Gastrocnemius medialis (tissue), 4 donors: ENCODE results near the gene ROBO1. TPM values are rescaled to one million over a fixed set of nuclear protein-coding genes. Genes with fewer than 3 reads are reported as not detected.

Experiments
- ATAC-seq, 2 donors: fragments of 150-250 bp; one replicate each; pipeline ENCODE4 v1.9.1; 2016
- DNase-seq, 2 donors: peaks; one replicate each; pipeline ENCODE4 v3.0.0-alpha.2; 2019
- H3K27ac ChIP-seq, 4 donors: fragments of 200-600 bp; sonication (generic); 1 replicate in 1 of 4; 2 replicates in 3 of 4; pipeline ENCODE4 v1.5.1; 2016 to 2018; ENCODE audit warnings: mild to moderate bottlenecking in 2 of 4, moderate library complexity in 1 of 4
- H3K27me3 ChIP-seq, 3 donors: fragments of 200-600 bp; sonication (generic) in 2 of 3; 1 replicate in 1 of 3; 2 replicates in 2 of 3; pipeline versions ENCODE4 v1.5.1 to v1.6.0; 2016 to 2019; ENCODE audit warnings: mild to moderate bottlenecking in 1 of 3, moderate library complexity in 1 of 3
- H3K36me3 ChIP-seq, 2 donors: fragments of 200-600 bp; sonication (generic) in 1 of 2; one replicate each; pipeline ENCODE4 v1.5.1; 2017 to 2018
- H3K4me1 ChIP-seq, 2 donors: fragments of 200-600 bp; sonication (generic) in 1 of 2; one replicate each; pipeline ENCODE4 v1.5.1; 2016 to 2017; ENCODE audit warnings: mild to moderate bottlenecking in 2 of 2
- H3K4me3 ChIP-seq, 4 donors: fragments of 200-600 bp; sonication (generic) in 3 of 4; 1 replicate in 1 of 4; 2 replicates in 3 of 4; pipeline ENCODE4 v1.5.1; 2016 to 2019; ENCODE audit warnings: mild to moderate bottlenecking in 2 of 4
- H3K9me3 ChIP-seq, 3 donors: fragments of 200-600 bp; sonication (generic) in 2 of 3; 1 replicate in 1 of 3; 2 replicates in 2 of 3; pipeline ENCODE4 v1.5.1; 2016 to 2019
- POLR2A ChIP-seq, 2 donors: fragments of 450-650 bp; IDR thresholded peaks; one replicate each; pipeline ENCODE4 v1.6.1; 2017; ENCODE audit warnings: antibody characterized with exemption in 2 of 2, mild to moderate bottlenecking in 2 of 2, moderate library complexity in 2 of 2
- in situ Hi-C, 4 donors: fragments of 200-750 bp; cut with MboI; loops; one replicate each; pipeline versions ENCODE4 v1.15.0 to v1.8.0; 2017; ENCODE audit warnings: low sequenced_read_pairs in 4 of 4
- intact Hi-C: fragments of 100-400 bp; cut with DNase I; formaldehyde crosslinking; loops from one replicate; pipeline ENCODE4 v1.15.1; 2023; ENCODE audit warnings: low total_unique reads
- total RNA-seq, 4 donors: library from RNA; depleted of rRNA; stranded (reverse); fragments of >200 nt; gene quantifications; one replicate each; pipeline versions ENCODE4 v1.1.0 to v1.2.3, GENCODE V29; 2016
- TF ChIP-seq, protein P1 (sequence below), 5 experiments: fragments of 450-650 bp in 3 of 5; fragments of 200-600 bp in 2 of 5; sonication (generic) in 2 of 5; IDR thresholded peaks in 4 of 5; conservative IDR thresholded peaks in 1 of 5; 1 replicate in 4 of 5; 2 replicates in 1 of 5; pipeline ENCODE4 v1.5.1; 2016 to 2019; ENCODE audit warnings: antibody characterized with exemption in 5 of 5, mild to moderate bottlenecking in 3 of 5, moderate library complexity in 3 of 5

Gene ROBO1
- total RNA-seq, 4 donors from 2014 or later: 4.2 to 16.0 (median 9.5) TPM

DNA sequence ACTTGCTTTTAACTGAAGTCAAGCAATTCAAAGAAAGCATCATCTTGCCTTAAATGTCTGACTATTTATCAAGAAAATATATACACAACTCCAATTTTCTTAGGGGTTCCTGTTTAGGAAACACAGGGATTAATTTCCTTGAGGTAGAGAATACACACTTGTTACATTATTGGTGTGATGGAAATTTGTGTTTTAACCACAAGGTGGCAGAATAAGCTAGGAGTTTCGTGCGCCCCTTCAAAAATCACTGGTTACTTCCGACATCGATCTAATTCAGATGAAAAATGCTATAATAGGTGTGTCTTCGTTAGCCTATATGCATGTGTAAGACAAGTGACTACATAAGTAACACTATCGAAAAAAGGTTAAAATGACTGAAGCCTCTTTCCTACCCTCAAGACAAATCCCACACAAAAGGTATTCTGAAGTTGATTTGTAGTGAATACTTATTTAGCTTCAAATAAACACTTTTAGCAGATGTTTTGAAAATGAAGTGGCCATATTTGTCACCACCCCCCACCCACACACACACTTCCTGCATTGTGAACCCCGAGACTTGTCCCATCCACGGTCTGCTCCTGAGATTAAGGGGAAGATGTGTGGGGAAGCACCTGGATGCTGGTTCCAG lies 246.5 kb downstream of the ROBO1 start:
- ATAC-seq (no peak), DNase-seq (no peak)
- in situ Hi-C loops (no loop called here), intact Hi-C loops (loop anchor here (10.0 kb wide), 1 partner anchor 323 kb away; no protein-coding TSS in a partner anchor)
- Histone ChIP-seq H3K27me3 (no peaks in the 10 kb centered on the region), H3K36me3 (no peaks in the 10 kb centered on the region), H3K4me1 (no peaks in the 10 kb centered on the region), H3K4me3 (no peak overlapping the region), H3K9me3 (no peaks in the 10 kb centered on the region), H3K27ac (no peak overlapping the region)
- no peak for TF ChIP-seq POLR2A (IDR thresholded peaks at IDR 0.05)
- TF ChIP-seq, protein P1, sequence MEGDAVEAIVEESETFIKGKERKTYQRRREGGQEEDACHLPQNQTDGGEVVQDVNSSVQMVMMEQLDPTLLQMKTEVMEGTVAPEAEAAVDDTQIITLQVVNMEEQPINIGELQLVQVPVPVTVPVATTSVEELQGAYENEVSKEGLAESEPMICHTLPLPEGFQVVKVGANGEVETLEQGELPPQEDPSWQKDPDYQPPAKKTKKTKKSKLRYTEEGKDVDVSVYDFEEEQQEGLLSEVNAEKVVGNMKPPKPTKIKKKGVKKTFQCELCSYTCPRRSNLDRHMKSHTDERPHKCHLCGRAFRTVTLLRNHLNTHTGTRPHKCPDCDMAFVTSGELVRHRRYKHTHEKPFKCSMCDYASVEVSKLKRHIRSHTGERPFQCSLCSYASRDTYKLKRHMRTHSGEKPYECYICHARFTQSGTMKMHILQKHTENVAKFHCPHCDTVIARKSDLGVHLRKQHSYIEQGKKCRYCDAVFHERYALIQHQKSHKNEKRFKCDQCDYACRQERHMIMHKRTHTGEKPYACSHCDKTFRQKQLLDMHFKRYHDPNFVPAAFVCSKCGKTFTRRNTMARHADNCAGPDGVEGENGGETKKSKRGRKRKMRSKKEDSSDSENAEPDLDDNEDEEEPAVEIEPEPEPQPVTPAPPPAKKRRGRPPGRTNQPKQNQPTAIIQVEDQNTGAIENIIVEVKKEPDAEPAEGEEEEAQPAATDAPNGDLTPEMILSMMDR (IDR thresholded peaks at IDR 0.05 in 4 of 5, conservative IDR thresholded peaks at IDR 0.05 in 1 of 5): peak in 3 of 5 experiments; percentile 26 to 53 (median 37)

DNA sequence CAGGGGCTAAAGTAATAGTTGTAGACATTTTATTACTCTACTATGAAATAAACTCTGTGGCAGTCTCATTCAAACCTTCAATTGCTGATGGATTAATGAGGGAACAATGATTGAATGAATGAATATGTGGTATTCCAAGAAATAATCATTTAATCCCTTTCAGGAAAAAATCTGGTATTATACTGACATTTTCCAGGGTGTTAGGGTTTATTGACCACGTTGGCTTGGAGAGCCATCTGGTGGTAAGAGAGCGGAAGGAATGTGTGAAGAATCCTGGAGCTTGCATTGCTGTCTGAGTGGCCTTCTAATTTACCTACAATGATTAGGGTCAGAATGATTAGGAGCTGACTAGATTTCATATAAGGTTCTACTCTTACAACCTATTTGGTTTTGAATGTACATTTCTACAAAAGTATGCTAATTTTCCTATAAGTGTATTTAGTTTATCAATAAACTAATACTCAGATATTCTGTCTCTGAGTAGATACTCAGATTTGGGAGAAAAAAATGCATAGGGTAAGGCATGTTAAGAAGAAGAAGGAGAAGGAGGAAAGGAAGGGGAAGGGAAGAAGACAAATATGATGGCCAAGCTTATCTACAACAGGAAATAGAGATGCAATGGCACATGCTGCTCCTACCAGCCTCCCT lies 249.9 kb downstream of the ROBO1 start:
- Histone ChIP-seq H3K9me3 (no peaks in the 10 kb centered on the region), H3K36me3 (no peaks in the 10 kb centered on the region), H3K27ac (no peak overlapping the region), H3K27me3 (no peaks in the 10 kb centered on the region), H3K4me1 (no peaks in the 10 kb centered on the region), H3K4me3 (no peak overlapping the region)
- in situ Hi-C loops (no loop called here), intact Hi-C loops (no loop called here)
- DNase-seq: no peak
- TF ChIP-seq, protein P1 (IDR thresholded peaks at IDR 0.05 in 4 of 5, conservative IDR thresholded peaks at IDR 0.05 in 1 of 5): peak in 1 of 5 experiments; percentile 11
- no peak for TF ChIP-seq POLR2A (IDR thresholded peaks at IDR 0.05)
- no peak for ATAC-seq

DNA sequence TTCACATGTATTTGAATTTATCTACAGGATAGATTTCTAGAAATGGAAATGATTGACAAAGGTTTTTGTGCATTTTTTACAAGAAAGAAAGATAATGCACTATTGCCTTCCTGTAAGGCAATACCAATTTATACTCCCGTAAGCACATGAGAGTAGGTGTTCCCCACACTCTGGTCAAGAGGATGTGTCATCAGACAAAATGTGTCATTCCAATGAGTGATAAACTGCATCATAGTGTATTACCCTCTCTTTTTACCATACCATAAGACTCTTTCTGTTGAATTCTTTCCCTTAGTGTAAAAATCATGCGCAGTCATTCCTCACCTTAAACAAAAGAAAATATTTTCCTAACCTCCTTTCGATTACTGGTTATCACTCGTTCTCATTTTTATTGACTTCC lies 251.0 kb downstream of the ROBO1 start:
- ATAC-seq (no peak), DNase-seq (no peak)
- no peaks in the 10 kb centered on the region for H3K36me3 ChIP-seq
- no peak overlapping the region for H3K4me3 ChIP-seq
- intact Hi-C loops: no loop called here
- H3K4me1 ChIP-seq: no peaks in the 10 kb centered on the region
- in situ Hi-C loops: no loop called here
- no peak overlapping the region for H3K27ac ChIP-seq
- no peak for TF ChIP-seq POLR2A (IDR thresholded peaks at IDR 0.05)
- no peaks in the 10 kb centered on the region for H3K9me3 ChIP-seq
- H3K27me3 ChIP-seq: no peaks in the 10 kb centered on the region

DNA sequence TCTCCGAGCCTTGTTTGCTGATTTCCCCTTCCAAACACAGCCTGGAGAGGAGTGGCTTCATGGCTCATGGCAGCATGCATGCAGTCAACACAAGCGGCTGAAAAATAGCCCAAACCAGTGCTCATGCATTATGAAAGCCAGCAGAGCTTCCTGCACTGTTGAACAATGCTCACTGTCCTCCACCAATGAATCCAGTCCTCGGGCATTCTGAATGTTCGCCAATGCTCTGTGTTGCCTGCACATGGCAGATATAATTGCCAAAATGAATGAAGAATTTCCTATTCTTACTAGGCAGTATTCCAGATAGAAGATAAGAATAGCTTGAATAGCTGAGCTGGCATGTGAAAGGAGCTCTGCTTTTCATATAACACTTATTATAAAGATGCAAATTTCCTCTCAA lies 252.7 kb downstream of the ROBO1 start:
- ATAC-seq (no peak), DNase-seq (no peak)
- intact Hi-C loops: no loop called here

DNA sequence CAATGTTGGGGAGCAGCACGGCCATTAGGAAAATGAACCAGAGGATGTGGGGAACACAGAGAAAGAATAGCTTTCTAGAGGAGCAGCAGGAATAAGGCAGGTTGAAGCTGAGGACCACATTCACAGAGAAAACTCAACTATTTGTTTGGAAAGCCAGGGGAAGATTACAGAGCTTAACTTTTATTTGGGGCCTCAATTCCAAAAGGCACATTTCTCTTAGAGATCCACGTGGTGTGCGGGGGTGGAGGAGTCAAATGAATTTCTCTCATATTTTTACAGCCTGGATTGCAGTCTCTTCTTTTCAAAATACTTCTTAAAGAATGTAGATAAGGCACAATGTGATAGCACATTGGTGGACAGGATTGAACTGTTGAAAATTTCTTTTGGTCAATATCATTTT lies 253.7 kb downstream of the ROBO1 start:
- no peak for DNase-seq
- H3K27ac ChIP-seq: no peak overlapping the region
- H3K9me3 ChIP-seq: no peaks in the 10 kb centered on the region
- no peak for ATAC-seq
- no peaks in the 10 kb centered on the region for H3K27me3 ChIP-seq
- H3K36me3 ChIP-seq: no peaks in the 10 kb centered on the region
- no peaks in the 10 kb centered on the region for H3K4me1 ChIP-seq
- TF ChIP-seq, protein P1 (IDR thresholded peaks at IDR 0.05 in 4 of 5, conservative IDR thresholded peaks at IDR 0.05 in 1 of 5): no peak
- no peak for TF ChIP-seq POLR2A (IDR thresholded peaks at IDR 0.05)
- intact Hi-C loops (no loop called here), in situ Hi-C loops (no loop called here)
- H3K4me3 ChIP-seq: no peak overlapping the region

More for the DNA sequence above, 252.7 kb downstream of the ROBO1 start:
- H3K4me3 ChIP-seq: no peak overlapping the region
- H3K36me3 ChIP-seq: no peaks in the 10 kb centered on the region
- in situ Hi-C loops: no loop called here
- H3K27me3 ChIP-seq: no peaks in the 10 kb centered on the region
- H3K27ac ChIP-seq: no peak overlapping the region
- H3K4me1 ChIP-seq: no peaks in the 10 kb centered on the region
- H3K9me3 ChIP-seq: no peaks in the 10 kb centered on the region
- no peak for TF ChIP-seq POLR2A (IDR thresholded peaks at IDR 0.05)
